ENCODE data around the gene ZNF524. TPM values are rescaled to one million over a fixed set of nuclear protein-coding genes. Genes with fewer than 3 reads are reported as not detected.

The ZNF524 gene
- total RNA-seq, 2 experiments from 2014 or later: 31.2 to 32.9 TPM

DNA sequence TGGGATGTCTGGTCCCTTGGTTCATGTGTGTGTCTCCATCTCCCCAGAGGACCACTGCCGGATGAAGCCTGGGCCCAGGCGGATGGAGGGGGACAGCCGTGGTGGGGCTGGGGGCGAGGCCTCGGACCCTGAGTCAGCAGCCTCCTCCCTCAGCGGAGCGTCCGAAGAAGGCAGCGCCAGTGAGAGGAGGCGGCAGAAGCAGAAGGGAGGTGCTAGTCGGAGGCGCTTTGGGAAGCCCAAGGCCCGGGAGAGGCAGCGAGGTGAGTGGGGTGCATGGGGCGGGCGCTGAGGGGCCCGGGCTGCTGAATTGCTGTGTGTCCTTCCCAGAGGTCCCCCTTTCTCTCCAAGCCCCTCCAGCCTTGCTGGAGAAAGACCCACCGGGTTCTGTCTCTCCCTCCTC lies 51.1 kb downstream of the ZNF524 start:
- peaks cover 38% of the 10 kb centered on the region for H3K4me1 Mint-ChIP-seq
- ChIA-PET POLR2A (no interaction called here), CTCF (no interaction called here)
- no peaks in the 10 kb centered on the region for H3K27me3 Mint-ChIP-seq
- no peak overlapping the region for H3K27ac Mint-ChIP-seq
- peaks cover 23% of the 10 kb centered on the region for H3K36me3 Mint-ChIP-seq (ENCODE audit: low read depth)
- H3K9me3 Mint-ChIP-seq: no peaks in the 10 kb centered on the region
- no peak for DNase-seq
- peak overlapping the region; percentile 22 for H3K4me3 Mint-ChIP-seq

GRCh38 chr19:55652311-55653128 lies 52.4 kb downstream of the ZNF524 start:
- DNase-seq: no peak
- Mint-ChIP-seq H3K27ac (no peak overlapping the region), H3K36me3 (ENCODE audit: low read depth) (peaks cover 18% of the 10 kb centered on the region), H3K9me3 (no peaks in the 10 kb centered on the region), H3K4me3 (peak overlapping the region; percentile 12), H3K4me1 (peaks cover 43% of the 10 kb centered on the region), H3K27me3 (no peaks in the 10 kb centered on the region)
- ChIA-PET POLR2A (interaction anchor here (0.6 kb wide), 1 partner anchor 1451 kb away, joined by 3 read pairs; no protein-coding TSS in a partner anchor), CTCF (interaction anchor here (0.6 to 3.4 kb wide), 18 partner anchors 8 to 563 kb away, joined by 3 to 36 read pairs (median 4); partner anchors contain the start of genes ZNF580 and ZNF784)

Other genes starting within 250 kb of the ZNF524 start
- not detected for gene COX6B2, start 245.6 kb upstream of the ZNF524 start, total RNA-seq
- not detected for gene GARIN5B, start 237.0 kb upstream of the ZNF524 start, total RNA-seq
- under 1 TPM; 0.27 TPM for gene IL11, start 229.8 kb upstream of the ZNF524 start, total RNA-seq
- not detected for gene TMEM190, start 223.5 kb upstream of the ZNF524 start, total RNA-seq
- 10 to 100 TPM; 20.6 to 29.8 TPM for gene TMEM238, start 216.0 kb upstream of the ZNF524 start, total RNA-seq
- 1,000 to 10,000 TPM; 3,109 to 3,457 TPM for gene RPL28, start 214.4 kb upstream of the ZNF524 start, total RNA-seq
- gene UBE2S, start 192.5 kb upstream of the ZNF524 start, total RNA-seq: 100 to 1,000 TPM; 238 to 255 TPM
- gene SHISA7, start 157.0 kb upstream of the ZNF524 start, total RNA-seq: not detected
- 10 to 100 TPM; 18.9 to 20.7 TPM for gene ISOC2, start 138.6 kb upstream of the ZNF524 start, total RNA-seq
- gene C19orf85, start 135.5 kb upstream of the ZNF524 start, total RNA-seq: not detected
- gene ZNF628, start 123.7 kb upstream of the ZNF524 start, total RNA-seq: 1 to 10 TPM; 7.3 to 9.7 TPM
- gene NAT14, start 115.1 kb upstream of the ZNF524 start, total RNA-seq: 10 to 100 TPM; 11.7 TPM
- gene SSC5D, start 111.9 kb upstream of the ZNF524 start, total RNA-seq: under 1 TPM; 0.42 to 0.98 TPM
- not detected for gene SBK2, start 63.2 kb upstream of the ZNF524 start, total RNA-seq
- gene SBK3, start 54.7 kb upstream of the ZNF524 start, total RNA-seq: not detected
- gene ZNF579, start 19.4 kb upstream of the ZNF524 start, total RNA-seq: 1 to 10 TPM; 7.0 to 8.0 TPM
- 10 to 100 TPM; 15.3 to 16.9 TPM for gene FIZ1, start 771 bp upstream of the ZNF524 start, total RNA-seq
- 10 to 100 TPM; 14.2 TPM for gene ZNF865, start 5.4 kb downstream of the ZNF524 start, total RNA-seq
- gene ZNF784, start 24.3 kb downstream of the ZNF524 start, total RNA-seq: 1 to 10 TPM; 4.3 to 5.8 TPM
- 10 to 100 TPM; 44.6 to 45.9 TPM for gene ZNF580, start 40.7 kb downstream of the ZNF524 start, total RNA-seq
- gene ZNF581, start 43.4 kb downstream of the ZNF524 start, total RNA-seq: 10 to 100 TPM; 24.1 to 25.5 TPM
- 1 to 10 TPM; 8.3 to 8.8 TPM for gene CCDC106, start 47.9 kb downstream of the ZNF524 start, total RNA-seq
- gene U2AF2, start 54.7 kb downstream of the ZNF524 start, total RNA-seq: 100 to 1,000 TPM; 239 to 281 TPM
- 10 to 100 TPM; 50.8 to 64.2 TPM for gene EPN1, start 74.9 kb downstream of the ZNF524 start, total RNA-seq
- gene NLRP9, start 138.1 kb downstream of the ZNF524 start, total RNA-seq: not detected
- gene RFPL4A, start 158.8 kb downstream of the ZNF524 start, total RNA-seq: not detected
- not detected for gene RFPL4AL1, start 168.8 kb downstream of the ZNF524 start, total RNA-seq
- gene NLRP11, start 231.7 kb downstream of the ZNF524 start, total RNA-seq: not detected
- gene NLRP4, start 236.3 kb downstream of the ZNF524 start, total RNA-seq: not detected